Neural progenitor cell (in vitro differentiated cells): ENCODE data around the gene TJP1. TPM values are rescaled to one million over a fixed set of nuclear protein-coding genes. Genes with fewer than 3 reads are reported as not detected.

ENCODE experiments used
- DNase-seq: peaks from one replicate; pipeline ENCODE4 v3.0.0-alpha.2; 2016; ENCODE audit warnings: low spot score
- H2AFZ ChIP-seq: fragments of 200-600 bp; sonication (generic); replicated peaks from 2 replicates; pipeline ENCODE4 v1.6.1; 2016; ENCODE audit warnings: antibody characterized with exemption
- H3F3A ChIP-seq: fragments of 200-600 bp; sonication (generic); 2 replicates; pipeline ENCODE4 v1.6.1; 2016; ENCODE audit warnings: antibody characterized with exemption, low read depth
- H3K27ac ChIP-seq: fragments of 200-600 bp; sonication (generic); 2 replicates; pipeline ENCODE4 v1.5.1; 2016; ENCODE audit warnings: mild to moderate bottlenecking
- H3K27me3 ChIP-seq: fragments of 200-600 bp; sonication (generic); 2 replicates; pipeline ENCODE4 v1.6.1; 2016; ENCODE audit warnings: mild to moderate bottlenecking, moderate library complexity
- H3K36me3 ChIP-seq: fragments of 200-600 bp; sonication (generic); 2 replicates; pipeline ENCODE4 v1.5.1; 2016
- H3K4me1 ChIP-seq: fragments of 200-600 bp; sonication (generic); 2 replicates; pipeline ENCODE4 v1.6.1; 2016; ENCODE audit warnings: mixed run types
- H3K4me2 ChIP-seq: fragments of 200-600 bp; sonication (generic); 2 replicates; pipeline ENCODE4 v1.6.1; 2016
- H3K4me3 ChIP-seq: fragments of 200-600 bp; sonication (generic); 2 replicates; pipeline ENCODE4 v1.5.1; 2016
- H3K79me2 ChIP-seq: fragments of 200-600 bp; sonication (generic); 2 replicates; pipeline ENCODE4 v1.6.1; 2016; ENCODE audit warnings: low read depth
- H3K9ac ChIP-seq: fragments of 200-600 bp; sonication (generic); 2 replicates; pipeline ENCODE4 v1.6.1; 2016
- H3K9me3 ChIP-seq: fragments of 200-600 bp; sonication (generic); 2 replicates; pipeline ENCODE4 v1.5.1; 2016; ENCODE audit warnings: low read depth
- H4K20me1 ChIP-seq: fragments of 200-600 bp; sonication (generic); 2 replicates; pipeline ENCODE4 v1.6.1; 2016; ENCODE audit warnings: low read depth
- H3K27ac Mint-ChIP-seq: 3 replicates; pipeline ENCODE4 v1.8.0; 2021; ENCODE audit warnings: mixed read lengths
- H3K27me3 Mint-ChIP-seq: 2 replicates; pipeline ENCODE4 v1.8.0; 2022; ENCODE audit warnings: low read depth, mild to moderate bottlenecking, inconsistent platforms, moderate library complexity, mixed read lengths; ENCODE audit not compliant: insufficient read depth
- H3K36me3 Mint-ChIP-seq: 3 replicates; pipeline ENCODE4 v1.8.0; 2021; ENCODE audit warnings: mixed read lengths
- H3K4me1 Mint-ChIP-seq: 3 replicates; pipeline ENCODE4 v1.8.0; 2021; ENCODE audit warnings: mixed read lengths
- H3K4me3 Mint-ChIP-seq: 3 replicates; pipeline ENCODE4 v1.8.0; 2021; ENCODE audit warnings: mild to moderate bottlenecking, moderate library complexity, mixed read lengths
- H3K9me3 Mint-ChIP-seq: 3 replicates; pipeline ENCODE4 v1.8.0; 2020; ENCODE audit warnings: mixed read lengths
- EZH2 ChIP-seq: fragments of 200-600 bp; sonication (generic); IDR thresholded peaks from 2 replicates; pipeline ENCODE4 v1.6.1; 2017; ENCODE audit warnings: antibody characterized with exemption, mild to moderate bottlenecking, moderate library complexity
- EZH2phosphoT487 ChIP-seq: fragments of 200-600 bp; sonication (generic); IDR thresholded peaks from 2 replicates; pipeline ENCODE4 v1.6.1; 2017; ENCODE audit warnings: antibody characterized with exemption
- total RNA-seq: library from RNA; depleted of rRNA; stranded (reverse); fragments of >200 nt; gene quantifications from 2 replicates; pipeline ENCODE4 v1.2.3, GENCODE V29; 2015; ENCODE audit warnings: low replicate concordance
- TF ChIP-seq, protein P1 (sequence below): fragments of 200-600 bp; sonication (generic); IDR thresholded peaks from 2 replicates; pipeline ENCODE4 v1.5.1; 2017; ENCODE audit warnings: antibody characterized with exemption, mild to moderate bottlenecking

The TJP1 gene
- total RNA-seq, 1 donor from 2014 or later = 126 TPM

DNA sequence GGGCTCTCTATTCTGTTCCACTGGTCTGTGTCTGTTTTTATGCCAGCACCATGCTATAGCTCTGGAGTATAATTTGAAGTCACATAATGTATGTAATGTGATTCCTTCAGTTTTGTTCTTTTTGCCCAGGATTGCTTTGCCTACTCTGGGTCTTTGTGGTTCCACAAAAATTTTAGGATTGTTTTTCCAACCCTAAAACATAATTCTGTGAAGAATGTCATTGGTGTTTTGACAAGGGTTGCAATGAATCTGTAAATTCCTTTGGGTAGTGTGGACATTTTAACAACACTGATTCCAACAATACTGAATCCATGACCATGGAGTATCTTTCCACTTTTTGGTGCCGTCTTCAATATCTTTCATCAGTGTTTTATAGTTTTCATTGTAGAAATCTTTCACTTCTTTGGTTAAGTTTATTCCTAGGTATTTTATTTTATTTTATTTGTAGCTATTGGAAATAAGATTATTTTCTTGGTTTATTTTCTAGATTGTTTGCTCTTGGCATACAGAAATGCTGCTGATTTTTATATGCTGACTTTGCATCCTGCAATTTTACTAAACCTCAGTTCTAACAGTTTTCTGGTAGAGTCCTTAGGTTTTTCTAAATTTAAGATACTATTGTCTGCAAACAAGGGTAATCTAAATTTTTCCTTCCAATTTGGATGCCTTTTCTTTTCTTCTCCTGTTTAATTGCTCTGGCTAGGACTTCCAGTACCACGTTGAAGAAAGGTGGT is 29.7 kb downstream of the TJP1 start:
- Histone ChIP-seq H3F3A (no peaks in the 10 kb centered on the region), H3K4me3 (no peak overlapping the region), H3K9me3 (no peaks in the 10 kb centered on the region), H3K27me3 (no peaks in the 10 kb centered on the region), H3K79me2 (peaks cover 85% of the 10 kb centered on the region), H4K20me1 (peaks cover 16% of the 10 kb centered on the region), H3K4me1 (no peaks in the 10 kb centered on the region), H2AFZ (no peak overlapping the region), H3K4me2 (no peak overlapping the region), H3K9ac (no peak overlapping the region), H3K27ac (no peak overlapping the region), H3K36me3 (peaks cover 16% of the 10 kb centered on the region)
- no peak for DNase-seq
- Mint-ChIP-seq H3K36me3 (peaks cover 52% of the 10 kb centered on the region), H3K4me1 (no peaks in the 10 kb centered on the region), H3K9me3 (peaks cover 41% of the 10 kb centered on the region), H3K4me3 (no peak overlapping the region), H3K27me3 (no peaks in the 10 kb centered on the region), H3K27ac (no peak overlapping the region)
- TF ChIP-seq EZH2phosphoT487 (no peak), EZH2 (no peak)
- TF ChIP-seq, protein P1, sequence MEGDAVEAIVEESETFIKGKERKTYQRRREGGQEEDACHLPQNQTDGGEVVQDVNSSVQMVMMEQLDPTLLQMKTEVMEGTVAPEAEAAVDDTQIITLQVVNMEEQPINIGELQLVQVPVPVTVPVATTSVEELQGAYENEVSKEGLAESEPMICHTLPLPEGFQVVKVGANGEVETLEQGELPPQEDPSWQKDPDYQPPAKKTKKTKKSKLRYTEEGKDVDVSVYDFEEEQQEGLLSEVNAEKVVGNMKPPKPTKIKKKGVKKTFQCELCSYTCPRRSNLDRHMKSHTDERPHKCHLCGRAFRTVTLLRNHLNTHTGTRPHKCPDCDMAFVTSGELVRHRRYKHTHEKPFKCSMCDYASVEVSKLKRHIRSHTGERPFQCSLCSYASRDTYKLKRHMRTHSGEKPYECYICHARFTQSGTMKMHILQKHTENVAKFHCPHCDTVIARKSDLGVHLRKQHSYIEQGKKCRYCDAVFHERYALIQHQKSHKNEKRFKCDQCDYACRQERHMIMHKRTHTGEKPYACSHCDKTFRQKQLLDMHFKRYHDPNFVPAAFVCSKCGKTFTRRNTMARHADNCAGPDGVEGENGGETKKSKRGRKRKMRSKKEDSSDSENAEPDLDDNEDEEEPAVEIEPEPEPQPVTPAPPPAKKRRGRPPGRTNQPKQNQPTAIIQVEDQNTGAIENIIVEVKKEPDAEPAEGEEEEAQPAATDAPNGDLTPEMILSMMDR = no peak

DNA sequence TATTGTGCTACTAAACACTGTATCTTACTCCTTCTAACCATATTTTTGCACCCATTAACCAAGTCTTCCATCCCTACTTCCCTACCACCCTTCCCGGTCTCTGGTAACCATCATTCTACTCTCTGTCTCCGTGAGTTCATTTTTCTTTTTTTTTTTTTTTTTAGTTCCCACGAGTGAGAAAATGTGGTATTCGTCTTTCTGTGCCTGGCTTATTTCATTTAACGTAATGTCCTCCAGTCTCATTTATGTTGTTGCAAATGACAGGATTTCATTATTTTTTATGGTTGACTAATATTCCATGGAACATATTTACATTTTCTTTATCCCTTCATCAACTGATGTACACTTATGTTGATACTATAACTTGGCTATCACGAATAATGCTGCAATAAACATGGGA is 31.7 kb downstream of the TJP1 start:
- H3K27me3 ChIP-seq = no peaks in the 10 kb centered on the region
- H3K4me3 Mint-ChIP-seq = no peak overlapping the region
- peaks cover 22% of the 10 kb centered on the region for H4K20me1 ChIP-seq
- H3K36me3 ChIP-seq = peaks cover 10% of the 10 kb centered on the region
- no peaks in the 10 kb centered on the region for H3F3A ChIP-seq
- H3K4me2 ChIP-seq = no peak overlapping the region
- H3K4me3 ChIP-seq = no peak overlapping the region
- no peak overlapping the region for H2AFZ ChIP-seq
- no peak for DNase-seq
- no peak overlapping the region for H3K9ac ChIP-seq
- no peaks in the 10 kb centered on the region for H3K9me3 ChIP-seq
- H3K36me3 Mint-ChIP-seq = peaks cover 44% of the 10 kb centered on the region
- H3K27ac Mint-ChIP-seq = no peak overlapping the region
- no peak overlapping the region for H3K27ac ChIP-seq
- TF ChIP-seq EZH2 (no peak), EZH2phosphoT487 (no peak)
- TF ChIP-seq, protein P1 = no peak
- peaks cover 4% of the 10 kb centered on the region for H3K4me1 Mint-ChIP-seq
- no peaks in the 10 kb centered on the region for H3K27me3 Mint-ChIP-seq
- H3K79me2 ChIP-seq = peaks cover 85% of the 10 kb centered on the region
- H3K4me1 ChIP-seq = peaks cover 9% of the 10 kb centered on the region
- peaks cover 23% of the 10 kb centered on the region for H3K9me3 Mint-ChIP-seq

DNA sequence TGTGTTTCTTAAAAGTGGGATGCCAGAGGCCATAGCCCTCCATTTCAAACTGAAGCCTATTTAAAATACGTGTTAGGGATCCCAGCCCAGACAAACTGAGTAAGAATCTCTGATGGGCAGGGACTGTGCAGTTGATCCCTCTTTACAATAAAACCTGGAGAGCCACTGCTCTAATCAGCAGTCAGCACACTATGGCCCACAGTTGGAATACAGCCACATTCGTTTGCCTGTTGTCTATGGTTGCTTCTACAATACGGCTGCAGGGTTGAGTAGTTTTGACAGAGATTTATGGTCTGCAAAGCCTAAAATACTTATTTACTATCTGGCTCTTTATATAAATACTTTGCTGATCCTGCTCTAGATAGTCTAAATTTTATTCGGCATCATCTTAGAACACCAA is 32.4 kb downstream of the TJP1 start:
- H3F3A ChIP-seq = no peaks in the 10 kb centered on the region
- no peak overlapping the region for H3K4me3 Mint-ChIP-seq
- no peaks in the 10 kb centered on the region for H3K27me3 ChIP-seq
- peaks cover 45% of the 10 kb centered on the region for H3K36me3 Mint-ChIP-seq
- peaks cover 14% of the 10 kb centered on the region for H3K4me1 ChIP-seq
- H3K27me3 Mint-ChIP-seq = no peaks in the 10 kb centered on the region
- H3K9me3 ChIP-seq = no peaks in the 10 kb centered on the region
- H3K4me3 ChIP-seq = no peak overlapping the region
- peaks cover 19% of the 10 kb centered on the region for H3K9me3 Mint-ChIP-seq
- H3K36me3 ChIP-seq = peaks cover 10% of the 10 kb centered on the region
- TF ChIP-seq, protein P1 = no peak
- TF ChIP-seq EZH2phosphoT487 (no peak), EZH2 (no peak)
- no peak overlapping the region for H3K9ac ChIP-seq
- no peak overlapping the region for H3K4me2 ChIP-seq
- H3K79me2 ChIP-seq = peaks cover 85% of the 10 kb centered on the region
- no peak overlapping the region for H3K27ac Mint-ChIP-seq
- H2AFZ ChIP-seq = no peak overlapping the region
- DNase-seq = no peak
- H3K4me1 Mint-ChIP-seq = peaks cover 8% of the 10 kb centered on the region
- H3K27ac ChIP-seq = no peak overlapping the region
- peaks cover 28% of the 10 kb centered on the region for H4K20me1 ChIP-seq
